K562 (cell line): ENCODE results near the gene MLH3. TPM values are rescaled to one million over a fixed set of nuclear protein-coding genes. Genes with fewer than 3 reads are reported as not detected.
A peak's percentile ranks its signal among the peaks of the same experiment; 100 is the strongest.

Experiments used
- ATAC-seq: fragments of 200-7000 bp; cut with Tn5 transposase; 3 replicates; pipeline ENCODE4 v1.9.1; 2020; ENCODE audit warnings: moderate library complexity
- BruUV-seq: library from RNA; stranded (reverse); fragments of 400-500 nt; replicated peaks from 2 replicates; lab custom pipeline; 2021; lab: Mats Ljungman, UMichigan
- CTCF ChIA-PET: fragments of 300-600 bp; formaldehyde crosslinking; extraction: SDS; loops from one replicate; lab custom pipeline; 2021; ENCODE audit warnings: low intra/inter-chr PET ratio; lab: Yijun Ruan, JAX
- POLR2A ChIA-PET: fragments of 300-600, 350-650 bp; sonication (Branson Sonifier 250); formaldehyde crosslinking; extraction: SDS; loops from one replicate; lab custom pipeline; 2021; ENCODE audit warnings: antibody characterized with exemption, inconsistent platforms; lab: Yijun Ruan, JAX
- DNase-seq, 4 experiments: peaks; one replicate each; pipeline versions ENCODE4 v3.0.0 to v3.0.0-alpha.2; 2011 to 2018; ENCODE audit warnings: low spot score in 3 of 4, mixed read lengths in 3 of 4; ENCODE audit errors: extremely low read depth in 1 of 4
- FAIRE-seq: peaks from 2 replicates; lab custom pipeline; 2011; peaks lifted over from hg19 to GRCh38; lab: Jason Lieb, UNC
- H2AFZ ChIP-seq: 2 replicates; pipeline ENCODE4 v1.6.0; 2011; ENCODE audit warnings: low read depth, low read length, control low read depth, inconsistent platforms
- H3K27ac ChIP-seq: fragments of 200-600 bp; 3 replicates; pipeline ENCODE4 v1.8.0; 2011; ENCODE audit warnings: low read depth, mild to moderate bottlenecking, control low read depth, inconsistent platforms, low read length, moderate library complexity, mixed read lengths; ENCODE audit errors: extremely low read depth
- H3K27me3 ChIP-seq, 2 experiments: fragments of 300-600 bp in 1 of 2; 2 replicates in 1 of 2; 3 replicates in 1 of 2; pipeline versions ENCODE4 v1.6.0 to v1.8.0; 2011; ENCODE audit warnings: inconsistent platforms in 2 of 2, low read length in 2 of 2, mild to moderate bottlenecking in 1 of 2, mixed read lengths in 1 of 2, moderate library complexity in 1 of 2; ENCODE audit not compliant: control insufficient read depth in 2 of 2, insufficient read depth in 2 of 2
- H3K36me3 ChIP-seq: fragments of 300-600 bp; 3 replicates; pipeline ENCODE4 v1.8.0; 2011; ENCODE audit warnings: mild to moderate bottlenecking, low read length, inconsistent platforms; ENCODE audit not compliant: control insufficient read depth, insufficient read depth
- H3K4me1 ChIP-seq, 2 experiments: fragments of 200-600 bp in 1 of 2; replicated peaks in 1 of 2; 2 replicates in 1 of 2; 3 replicates in 1 of 2; pipeline versions ENCODE4 v1.5.1 to v1.8.0; 2011; ENCODE audit warnings: inconsistent platforms in 2 of 2, low read length in 2 of 2, mild to moderate bottlenecking in 1 of 2, mixed read lengths in 1 of 2, moderate library complexity in 1 of 2; ENCODE audit not compliant: control insufficient read depth in 2 of 2, insufficient read depth in 2 of 2
- H3K4me2 ChIP-seq: 2 replicates; pipeline ENCODE4 v1.6.1; 2011; ENCODE audit warnings: low read length, control low read depth, inconsistent platforms, mixed read lengths; ENCODE audit not compliant: insufficient read depth
- H3K4me3 ChIP-seq: fragments of 200-600 bp; sonication (generic), shearing (Covaris generic); 2 replicates; pipeline ENCODE4 v1.5.1; 2016; ENCODE audit warnings: control low read depth, inconsistent platforms
- H3K79me2 ChIP-seq: fragments of 200-600 bp; 3 replicates; pipeline ENCODE4 v1.8.0; 2011; ENCODE audit warnings: low read length, inconsistent platforms; ENCODE audit not compliant: control insufficient read depth, insufficient read depth
- H3K9ac ChIP-seq, 2 experiments: 2 replicates each; pipeline versions ENCODE4 v1.6.0 to v1.6.1; 2011; ENCODE audit warnings: low read depth in 2 of 2, low read length in 2 of 2, control low read depth in 1 of 2, inconsistent platforms in 1 of 2, mild to moderate bottlenecking in 1 of 2, mixed read lengths in 1 of 2; ENCODE audit not compliant: insufficient read depth in 1 of 2
- H3K9me1 ChIP-seq: one replicate; pipeline ENCODE4 v1.6.0; 2011; ENCODE audit warnings: inconsistent platforms, mild to moderate bottlenecking, low read length, moderate library complexity; ENCODE audit not compliant: control insufficient read depth, insufficient read depth
- H3K9me3 ChIP-seq: replicated peaks from 2 replicates; pipeline ENCODE4 v1.5.1; 2011; ENCODE audit warnings: low read depth, low read length, inconsistent platforms; ENCODE audit not compliant: control insufficient read depth, insufficient read depth
- H4K20me1 ChIP-seq: replicated peaks from 2 replicates; pipeline ENCODE4 v1.6.1; 2011; ENCODE audit warnings: low read length, inconsistent platforms, mixed read lengths; ENCODE audit not compliant: control insufficient read depth, insufficient read depth
- CCNT2 ChIP-seq: IDR thresholded peaks from 2 replicates; pipeline ENCODE4 v1.6.1; 2011; ENCODE audit warnings: borderline replicate concordance, low read depth, mild to moderate bottlenecking, moderate library complexity, mixed read lengths, low read length; ENCODE audit not compliant: insufficient read length; ENCODE audit errors: extremely low read depth
- CEBPG ChIP-seq, 3 experiments: fragments of 200-800 bp in 1 of 3; sonication (Bioruptor generic) in 1 of 3; sonication (generic) in 1 of 3; formaldehyde crosslinking in 1 of 3; IDR thresholded peaks in 2 of 3; conservative IDR thresholded peaks in 1 of 3; 2 replicates each; pipeline versions ENCODE4 v1.6.1 to v1.8.0; 2016 to 2022; ENCODE audit warnings: missing compliant biosample characterization in 2 of 3, missing genetic modification characterization in 2 of 3, mild to moderate bottlenecking in 1 of 3, missing genetic modification reagents in 1 of 3
- EGR1 ChIP-seq: fragments of 450-650 bp; conservative IDR thresholded peaks from 2 replicates; pipeline ENCODE4 v1.6.1; 2017; ENCODE audit warnings: mild to moderate bottlenecking
- FOSL1 ChIP-seq: fragments of 200-800 bp; sonication (Bioruptor generic); conservative IDR thresholded peaks from 2 replicates; pipeline ENCODE4 v1.6.1; 2016; ENCODE audit warnings: missing genetic modification characterization, missing compliant biosample characterization
- LARP7 ChIP-seq: fragments of 450-650 bp; IDR thresholded peaks from 2 replicates; pipeline ENCODE4 v1.6.1; 2016
- PCBP1 ChIP-seq: fragments of 200-400 bp; formaldehyde crosslinking; IDR thresholded peaks from 2 replicates; pipeline ENCODE4 v1.6.1; 2018; ENCODE audit warnings: mild to moderate bottlenecking, low read depth, low read length; ENCODE audit not compliant: poor library complexity, severe bottlenecking
- PTRF ChIP-seq: fragments of 450-650 bp; IDR thresholded peaks from 2 replicates; pipeline ENCODE4 v1.6.1; 2016; ENCODE audit warnings: mild to moderate bottlenecking, missing genetic modification characterization, missing compliant biosample characterization
- WHSC1 ChIP-seq: IDR thresholded peaks from one replicate; pipeline ENCODE4 v1.6.1; 2012; ENCODE audit warnings: low read length, control low read depth, inconsistent platforms
- ZNF780A ChIP-seq: fragments of 250-450 bp; sonication (Bioruptor Pico); IDR thresholded peaks from 2 replicates; pipeline ENCODE4 v1.5.0; 2021; ENCODE audit warnings: mild to moderate bottlenecking
- WGBS: fragments of 100-300 bp; shearing (Covaris generic); methylation state at CpG from one replicate; pipeline ENCODE4 v1.1.6; 2016; ENCODE audit warnings: low coverage, mixed read lengths; ENCODE audit not compliant: insufficient coverage; ENCODE audit errors: missing lambda C conversion rate; 5-methylcytosine and 5-hydroxymethylcytosine counted together
- in situ Hi-C: fragments of 300-500 bp; cut with MboI; formaldehyde crosslinking; loops from 4 replicates; pipeline ENCODE4 v1.15.0; 2018; ENCODE audit warnings: inconsistent platforms, mixed read lengths
- intact Hi-C: fragments of 100-400 bp; cut with micrococcal nuclease; formaldehyde crosslinking; loops from 2 replicates; pipeline ENCODE4 v1.14.2; 2022
- polyA plus RNA-seq, 8 experiments: library from polyadenylated mRNA; depleted of rRNA in 4 of 8; stranded (reverse) in 5 of 8; unstranded in 3 of 8; fragments of >200 nt; fragmentation: Nextera tagmentation in 2 of 8; fragmentation: Illumina TruSeq in 1 of 8; extraction: Ambion mirVana in 2 of 8; extraction: Trizol in 1 of 8; gene quantifications; 2 replicates each; pipeline versions ENCODE4 v1.2.1 to v1.2.3, GENCODE V29; 2011 to 2014; ENCODE audit warnings: inconsistent platforms in 1 of 8, missing spikeins in 1 of 8
- total RNA-seq, 7 experiments: library from RNA; depleted of rRNA in 6 of 7; stranded (reverse); fragments of >200 nt in 6 of 7; fragmentation: Illumina TruSeq in 2 of 7; extraction: Trizol in 2 of 7; gene quantifications; 2 replicates each; pipeline versions ENCODE4 v1.2.1 to v1.2.3, GENCODE V29; 2011 to 2021; ENCODE audit warnings: low replicate concordance in 1 of 7

Gene MLH3
- total and polyA plus RNA-seq, 9 of the 15 experiments (the other 6 are each of a cell fraction or from before 2014, with no cell fraction given): 5.9 to 15.3 (median 10.7) TPM

GRCh38 chr14:75013290-75013689, 38.0 kb downstream of the MLH3 start (continued):
- no peak for TF ChIP-seq CEBPG (CRISPR knock-in tag; IDR thresholded peaks at IDR 0.05)
- no peak for TF ChIP-seq CEBPG (tag; conservative IDR thresholded peaks at IDR 0.05 in 1 of 2, IDR thresholded peaks at IDR 0.05 in 1 of 2)
- TF ChIP-seq WHSC1: no peak
- TF ChIP-seq CCNT2: no peak

DNA sequence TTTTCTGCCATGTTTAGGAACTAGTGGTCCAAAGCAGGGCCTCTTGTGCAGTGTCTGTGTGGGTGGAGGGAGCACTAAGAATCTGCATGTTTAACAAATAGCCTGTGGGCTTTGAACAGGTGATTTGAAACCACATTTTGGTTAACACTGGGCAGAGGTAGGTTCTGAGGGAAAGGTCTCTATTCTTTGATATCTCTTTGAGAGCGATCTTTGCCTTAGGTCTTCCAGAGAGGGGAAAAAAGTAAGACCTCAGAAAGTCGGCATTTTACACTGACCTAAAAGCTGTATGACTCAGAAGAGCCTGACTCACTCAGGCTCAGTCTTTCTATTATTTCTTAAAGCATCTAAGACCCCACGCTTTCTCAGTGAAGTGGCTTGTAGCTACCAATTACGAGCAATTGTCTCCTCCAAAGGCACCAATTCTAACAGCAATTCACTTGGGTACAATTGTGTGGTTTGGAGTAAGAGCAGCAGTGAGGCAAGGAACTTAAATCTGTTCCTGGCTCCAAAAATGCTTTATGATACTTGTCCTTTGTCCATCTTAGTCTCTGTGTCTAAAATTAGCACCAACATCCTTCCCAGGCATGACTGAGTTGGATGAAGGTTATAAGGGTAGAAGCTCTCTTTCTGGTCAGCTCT, 39.8 kb downstream of the MLH3 start:
- peaks cover 80% of the 10 kb centered on the region for H3K36me3 ChIP-seq
- WGBS: 76% methylated on average over 4 of the region's 4 CpGs
- no peaks in the 10 kb centered on the region for H4K20me1 ChIP-seq
- no peak overlapping the region for H3K4me2 ChIP-seq
- no peak overlapping the region for H3K4me3 ChIP-seq
- TF ChIP-seq PCBP1 (no peak), FOSL1 (tag) (peak; percentile 53), PTRF (tag) (no peak), LARP7 (no peak), EGR1 (0 out of 2 replicates have a peak, but pooled peaks have one; percentile 11), ZNF780A (CRISPR knock-in tag) (no peak)
- POLR2A ChIA-PET: interaction anchor here (2.1 kb wide), 1 partner anchor 13 kb away, joined by 7 read pairs; no protein-coding TSS in a partner anchor
- H3K9me1 ChIP-seq: no peaks in the 10 kb centered on the region
- CTCF ChIA-PET: no interaction called here
- ATAC-seq (no peak; the same call in 2 of the 3 replicates), FAIRE-seq (no peak), DNase-seq (no peak)
- no peaks in the 10 kb centered on the region; a peak in 1 of 5 replicates for H3K4me1 ChIP-seq
- no peaks in the 10 kb centered on the region for H3K9me3 ChIP-seq
- BruUV-seq: no TSS peak
- no peak overlapping the region for H2AFZ ChIP-seq
- no peak overlapping the region for H3K9ac ChIP-seq
- H3K27ac ChIP-seq: no peak overlapping the region
- intact Hi-C loops (no loop called here), in situ Hi-C loops (no loop called here)
- no peaks in the 10 kb centered on the region for H3K27me3 ChIP-seq
- H3K79me2 ChIP-seq: no peaks in the 10 kb centered on the region
